SK-N-SH treated with all-trans-retinoic acid at 6 μM for 48 hours (cell line): ENCODE data around the gene NRXN3.

ENCODE experiments used
- RARB ChIP-seq: fragments of 250-450 bp; sonication (Bioruptor Pico); IDR thresholded peaks from 2 replicates; pipeline ENCODE4 v1.8.0; 2021; ENCODE audit warnings: mild to moderate bottlenecking, moderate library complexity
- TOX ChIP-seq: fragments of 250-450 bp; sonication (Bioruptor Pico); IDR thresholded peaks from 2 replicates; pipeline ENCODE4 v1.8.0; 2021; ENCODE audit warnings: mild to moderate bottlenecking, moderate library complexity, borderline replicate concordance
- ZFP3 ChIP-seq: fragments of 250-450 bp; sonication (Bioruptor Pico); IDR thresholded peaks from 2 replicates; pipeline ENCODE4 v1.5.0; 2020; ENCODE audit warnings: mild to moderate bottlenecking, moderate library complexity

GRCh38 chr14:79089576-79089975, 919.4 kb downstream of the NRXN3 start:
- TF ChIP-seq RARB (CRISPR knock-in tag) = no peak
- no peak for TF ChIP-seq TOX (CRISPR knock-in tag)
- TF ChIP-seq ZFP3 (CRISPR knock-in tag) = no peak
